ENCODE measurements around the gene HJURP. TPM values are rescaled to one million over a fixed set of nuclear protein-coding genes. Genes with fewer than 3 reads are reported as not detected.

The HJURP gene
- total RNA-seq, 1 donor from 2014 or later, result 50.5 TPM

DNA sequence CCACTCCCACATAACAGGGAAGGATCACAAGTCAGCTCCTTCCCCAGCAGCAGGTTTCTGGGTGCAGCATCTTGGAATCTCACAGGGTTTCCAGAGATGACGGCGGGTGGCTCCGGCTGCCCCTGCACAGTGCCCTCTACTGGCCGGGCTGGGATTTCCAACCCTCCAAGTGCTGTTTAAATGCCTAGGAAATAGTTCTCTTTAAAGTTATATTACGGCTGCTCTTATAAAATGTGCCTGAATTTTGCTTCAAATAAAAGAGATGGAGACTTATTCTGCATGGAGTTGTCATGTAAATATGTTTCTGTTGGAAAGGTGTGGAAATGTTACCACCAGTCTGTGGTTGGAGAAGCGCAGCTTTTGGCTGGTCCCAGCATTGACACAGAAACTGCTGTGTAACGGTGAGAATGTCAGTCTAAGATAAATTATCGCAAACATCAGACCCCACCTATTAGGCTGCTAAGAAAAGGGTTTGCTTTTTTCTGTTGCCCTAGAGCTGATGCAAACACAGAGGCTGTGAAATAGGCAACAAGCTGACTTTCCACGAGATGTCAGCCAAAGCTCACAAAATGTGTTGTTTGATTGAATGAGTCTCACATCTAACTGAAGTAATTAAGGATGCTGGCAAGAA is 3.3 kb upstream of the HJURP start:
- DNase-seq (ENCODE audit: low spot score), result peak; percentile 49
- H3K9me3 Mint-ChIP-seq, result no peaks in the 10 kb centered on the region
- intact Hi-C loops (cut with micrococcal nuclease), result no loop called here
- H3K36me3 Mint-ChIP-seq (ENCODE audit: low read depth), result peaks cover 18% of the 10 kb centered on the region
- peaks cover 7% of the 10 kb centered on the region for H3K27me3 Mint-ChIP-seq (ENCODE audit: low read depth)
- peaks cover 27% of the 10 kb centered on the region for H3K4me1 Mint-ChIP-seq (ENCODE audit: low read depth)
- H3K27ac Mint-ChIP-seq, result no peak overlapping the region
- no peak overlapping the region for H3K4me3 Mint-ChIP-seq (ENCODE audit: low read depth)

DNA sequence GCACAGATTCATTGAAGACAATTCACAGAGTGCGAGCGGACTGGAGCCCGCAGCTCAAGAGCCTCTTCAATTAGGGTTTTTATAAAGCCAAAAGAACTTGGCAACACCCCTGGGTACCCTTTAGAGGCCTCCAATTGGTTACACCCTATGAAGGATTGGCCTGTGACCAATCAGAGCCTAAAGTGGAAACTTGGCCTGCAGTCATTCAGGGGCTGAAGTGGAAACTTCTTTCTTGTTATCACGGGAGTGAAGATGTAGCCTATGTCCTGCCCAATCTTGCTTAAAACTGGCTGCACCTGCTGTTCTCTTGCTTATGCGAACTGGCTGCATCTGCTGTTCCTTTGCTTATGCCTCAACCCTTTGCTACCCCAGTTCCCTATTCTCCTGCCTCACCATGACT is 1.8 kb upstream of the HJURP start:
- peaks cover 7% of the 10 kb centered on the region for H3K27me3 Mint-ChIP-seq (ENCODE audit: low read depth)
- no peaks in the 10 kb centered on the region for H3K9me3 Mint-ChIP-seq
- no peak for DNase-seq (ENCODE audit: low spot score)
- intact Hi-C loops (cut with micrococcal nuclease), result no loop called here
- no peak overlapping the region for H3K27ac Mint-ChIP-seq
- peaks cover 29% of the 10 kb centered on the region for H3K36me3 Mint-ChIP-seq (ENCODE audit: low read depth)
- H3K4me1 Mint-ChIP-seq (ENCODE audit: low read depth), result peaks cover 40% of the 10 kb centered on the region
- no peak overlapping the region for H3K4me3 Mint-ChIP-seq (ENCODE audit: low read depth)

DNA sequence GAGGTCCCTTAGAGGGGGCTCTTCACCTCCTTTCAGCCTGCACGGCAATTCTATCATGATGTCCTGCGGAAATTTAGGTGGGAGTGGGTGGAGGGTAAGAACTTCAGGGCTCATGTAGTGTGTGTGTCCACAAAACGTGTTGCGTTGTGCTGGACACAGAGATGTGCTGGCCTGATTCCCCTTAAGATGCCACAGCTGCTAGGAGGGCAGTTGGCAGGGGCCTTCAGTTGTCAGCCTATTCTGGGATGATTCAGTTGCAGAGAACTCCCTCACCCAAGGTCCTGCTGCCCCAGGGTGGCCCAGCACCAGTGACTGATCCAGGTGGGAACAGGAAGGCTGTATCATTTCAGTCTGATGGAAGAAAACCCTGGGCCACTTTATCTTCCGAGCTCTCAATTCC is 1.0 kb upstream of the HJURP start:
- peak overlapping the region; percentile 97 for H3K4me3 Mint-ChIP-seq (ENCODE audit: low read depth)
- peaks cover 7% of the 10 kb centered on the region for H3K27me3 Mint-ChIP-seq (ENCODE audit: low read depth)
- peak overlapping the region; percentile 95 for H3K27ac Mint-ChIP-seq
- H3K4me1 Mint-ChIP-seq (ENCODE audit: low read depth), result peaks cover 45% of the 10 kb centered on the region
- no peaks in the 10 kb centered on the region for H3K9me3 Mint-ChIP-seq
- peaks cover 35% of the 10 kb centered on the region for H3K36me3 Mint-ChIP-seq (ENCODE audit: low read depth)
- intact Hi-C loops (cut with micrococcal nuclease), result no loop called here
- no peak for DNase-seq (ENCODE audit: low spot score)

DNA sequence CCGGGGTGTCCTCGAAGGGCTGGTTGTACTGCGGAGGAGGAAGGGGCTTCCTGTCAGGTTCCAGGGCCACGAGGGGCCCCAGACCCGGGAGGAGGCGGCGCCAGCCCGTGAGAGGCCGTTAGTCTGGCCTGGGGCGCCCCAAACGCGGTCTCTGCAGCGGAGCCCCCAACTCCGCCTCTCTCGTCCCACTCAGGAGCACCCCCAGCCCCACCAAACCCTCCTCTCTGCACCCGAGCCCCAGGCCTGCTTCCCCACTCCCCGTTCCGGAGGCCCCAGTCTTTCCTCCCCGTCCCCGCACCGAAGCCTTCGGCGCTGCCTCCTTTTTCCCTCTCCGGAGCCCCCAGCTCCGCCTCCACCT is 473 bp downstream of the HJURP start:
- Mint-ChIP-seq H3K27me3 (ENCODE audit: low read depth) (peaks cover 2% of the 10 kb centered on the region), H3K36me3 (ENCODE audit: low read depth) (peaks cover 50% of the 10 kb centered on the region), H3K9me3 (no peaks in the 10 kb centered on the region), H3K27ac (peak overlapping the region; percentile 95), H3K4me1 (ENCODE audit: low read depth) (peaks cover 50% of the 10 kb centered on the region), H3K4me3 (ENCODE audit: low read depth) (peak overlapping the region; percentile 97)
- intact Hi-C loops (cut with micrococcal nuclease), result loop anchor here (1.0 to 5.0 kb wide), 2 partner anchors 14 to 638 kb away; partner anchors contain the start of gene MSL3B
- no peak for DNase-seq (ENCODE audit: low spot score)

DNA sequence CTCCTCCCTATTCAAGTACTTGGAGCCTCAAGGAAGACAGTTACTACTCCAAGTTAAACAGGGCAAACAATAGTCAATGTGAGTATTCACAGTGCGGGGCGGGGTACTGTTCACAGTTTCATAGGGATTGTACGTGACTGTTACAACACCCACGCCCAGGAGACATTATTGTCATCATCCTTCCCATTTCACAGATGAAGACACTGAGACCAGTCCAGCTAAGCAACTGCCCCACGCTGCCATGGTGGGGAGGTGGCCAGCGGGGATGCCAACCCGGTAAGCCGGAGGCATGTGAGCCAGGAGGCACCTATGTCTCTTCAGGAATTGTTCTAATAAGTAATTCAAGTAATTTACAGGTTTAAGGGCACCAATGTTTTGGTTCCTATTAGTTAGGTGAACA is 982 bp downstream of the HJURP start:
- H3K4me3 Mint-ChIP-seq (ENCODE audit: low read depth), result peak overlapping the region; percentile 97
- H3K27me3 Mint-ChIP-seq (ENCODE audit: low read depth), result no peaks in the 10 kb centered on the region
- H3K36me3 Mint-ChIP-seq (ENCODE audit: low read depth), result peaks cover 55% of the 10 kb centered on the region
- peak overlapping the region; percentile 95 for H3K27ac Mint-ChIP-seq
- H3K4me1 Mint-ChIP-seq (ENCODE audit: low read depth), result peaks cover 55% of the 10 kb centered on the region
- intact Hi-C loops (cut with micrococcal nuclease), result loop anchor here (5.0 kb wide), 1 partner anchor 639 kb away; no protein-coding TSS in a partner anchor
- DNase-seq (ENCODE audit: low spot score), result no peak
- H3K9me3 Mint-ChIP-seq, result no peaks in the 10 kb centered on the region

DNA sequence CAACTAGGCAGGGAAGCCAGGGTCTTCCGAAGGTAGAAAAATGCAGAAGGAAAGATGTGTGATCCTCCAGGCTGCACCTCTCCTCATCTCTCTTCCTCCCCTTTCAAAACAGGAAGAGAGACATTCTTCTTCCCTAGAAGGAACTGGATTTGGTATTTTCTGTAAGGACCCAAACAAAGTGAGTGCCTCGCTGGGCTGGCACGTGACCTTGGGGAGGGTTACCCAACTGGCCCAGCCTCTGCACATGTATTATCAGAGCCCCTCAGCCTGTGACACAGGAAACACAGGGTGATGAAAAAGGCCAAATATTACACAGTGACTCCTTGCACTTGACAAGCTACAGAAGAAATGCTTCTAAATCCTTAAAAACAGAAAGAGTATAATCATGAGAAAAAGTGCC is 2.3 kb downstream of the HJURP start:
- no peak for DNase-seq (ENCODE audit: low spot score)
- no peak overlapping the region for H3K27ac Mint-ChIP-seq
- H3K27me3 Mint-ChIP-seq (ENCODE audit: low read depth), result no peaks in the 10 kb centered on the region
- intact Hi-C loops (cut with micrococcal nuclease), result loop anchor here (5.0 kb wide), 1 partner anchor 640 kb away; no protein-coding TSS in a partner anchor
- peak overlapping the region; percentile 97 for H3K4me3 Mint-ChIP-seq (ENCODE audit: low read depth)
- no peaks in the 10 kb centered on the region for H3K9me3 Mint-ChIP-seq
- H3K4me1 Mint-ChIP-seq (ENCODE audit: low read depth), result peaks cover 51% of the 10 kb centered on the region
- peaks cover 67% of the 10 kb centered on the region for H3K36me3 Mint-ChIP-seq (ENCODE audit: low read depth)

- Mint-ChIP-seq H3K4me1 (ENCODE audit: low read depth) (peaks cover 51% of the 10 kb centered on the region), H3K36me3 (ENCODE audit: low read depth) (peaks cover 75% of the 10 kb centered on the region), H3K27ac (no peak overlapping the region), H3K9me3 (no peaks in the 10 kb centered on the region), H3K4me3 (ENCODE audit: low read depth) (peak overlapping the region; percentile 13), H3K27me3 (ENCODE audit: low read depth) (no peaks in the 10 kb centered on the region)
- DNase-seq (ENCODE audit: low spot score), result no peak
- intact Hi-C loops (cut with micrococcal nuclease), result loop anchor here (5.0 kb wide), 1 partner anchor 641 kb away; no protein-coding TSS in a partner anchor
These were observed 3.2 kb downstream of the HJURP start for GRCh38 chr2:233851169-233851568.

- intact Hi-C loops (cut with micrococcal nuclease), result loop anchor here (5.0 kb wide), 1 partner anchor 642 kb away; no protein-coding TSS in a partner anchor
- Mint-ChIP-seq H3K9me3 (no peaks in the 10 kb centered on the region), H3K27me3 (ENCODE audit: low read depth) (no peaks in the 10 kb centered on the region), H3K4me3 (ENCODE audit: low read depth) (no peak overlapping the region), H3K4me1 (ENCODE audit: low read depth) (peaks cover 51% of the 10 kb centered on the region), H3K27ac (no peak overlapping the region), H3K36me3 (ENCODE audit: low read depth) (peaks cover 79% of the 10 kb centered on the region)
- DNase-seq (ENCODE audit: low spot score), result no peak
These were observed 3.6 kb downstream of the HJURP start for GRCh38 chr2:233850745-233851144.

DNA sequence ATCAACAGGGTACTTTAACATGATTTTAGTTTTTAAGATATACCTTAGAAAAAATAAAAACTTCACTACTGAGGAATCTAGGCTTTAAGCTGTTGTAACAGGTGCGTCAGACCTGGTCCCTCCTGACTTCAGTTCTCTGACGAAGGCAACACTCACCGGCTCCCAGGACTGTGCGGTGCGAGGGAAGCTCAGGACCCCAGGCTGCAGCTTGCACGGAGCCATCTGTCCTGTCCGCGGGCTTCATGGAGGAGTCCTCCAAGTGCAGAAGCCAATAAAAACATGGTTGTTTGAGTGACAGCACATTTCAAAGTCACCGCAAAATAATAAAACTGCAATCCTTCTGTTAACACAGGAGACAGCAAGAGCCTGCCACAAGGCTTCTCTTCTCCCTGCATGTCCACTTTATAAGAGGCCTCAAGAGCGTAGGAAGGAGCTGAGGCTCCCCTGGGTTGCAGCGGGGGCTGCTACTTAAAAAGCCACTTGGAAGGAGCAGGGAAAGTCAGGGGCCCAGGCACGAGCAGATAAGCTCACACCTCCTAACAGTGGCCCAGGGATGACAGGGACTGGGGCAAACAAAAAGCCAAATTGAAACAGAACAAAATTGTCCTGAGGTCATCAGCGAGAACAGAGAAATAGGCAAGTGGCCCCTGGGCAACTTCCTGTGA is 4.6 kb downstream of the HJURP start:
- H3K36me3 Mint-ChIP-seq (ENCODE audit: low read depth), result peaks cover 88% of the 10 kb centered on the region
- H3K4me3 Mint-ChIP-seq (ENCODE audit: low read depth), result no peak overlapping the region
- peaks cover 43% of the 10 kb centered on the region for H3K4me1 Mint-ChIP-seq (ENCODE audit: low read depth)
- no peak for DNase-seq (ENCODE audit: low spot score)
- H3K27ac Mint-ChIP-seq, result no peak overlapping the region
- H3K9me3 Mint-ChIP-seq, result no peaks in the 10 kb centered on the region
- intact Hi-C loops (cut with micrococcal nuclease), result loop anchor here (5.0 kb wide), 1 partner anchor 643 kb away; no protein-coding TSS in a partner anchor
- no peaks in the 10 kb centered on the region for H3K27me3 Mint-ChIP-seq (ENCODE audit: low read depth)

- peak overlapping the region; percentile 42 for H3K27ac Mint-ChIP-seq
- no peak overlapping the region for H3K4me3 Mint-ChIP-seq (ENCODE audit: low read depth)
- DNase-seq (ENCODE audit: low spot score), result no peak
- H3K27me3 Mint-ChIP-seq (ENCODE audit: low read depth), result no peaks in the 10 kb centered on the region
- H3K4me1 Mint-ChIP-seq (ENCODE audit: low read depth), result peaks cover 43% of the 10 kb centered on the region
- intact Hi-C loops (cut with micrococcal nuclease), result no loop called here
- H3K9me3 Mint-ChIP-seq, result no peaks in the 10 kb centered on the region
- peaks cover 95% of the 10 kb centered on the region for H3K36me3 Mint-ChIP-seq (ENCODE audit: low read depth)
These were observed 6.1 kb downstream of the HJURP start for GRCh38 chr2:233848276-233848675.

DNA sequence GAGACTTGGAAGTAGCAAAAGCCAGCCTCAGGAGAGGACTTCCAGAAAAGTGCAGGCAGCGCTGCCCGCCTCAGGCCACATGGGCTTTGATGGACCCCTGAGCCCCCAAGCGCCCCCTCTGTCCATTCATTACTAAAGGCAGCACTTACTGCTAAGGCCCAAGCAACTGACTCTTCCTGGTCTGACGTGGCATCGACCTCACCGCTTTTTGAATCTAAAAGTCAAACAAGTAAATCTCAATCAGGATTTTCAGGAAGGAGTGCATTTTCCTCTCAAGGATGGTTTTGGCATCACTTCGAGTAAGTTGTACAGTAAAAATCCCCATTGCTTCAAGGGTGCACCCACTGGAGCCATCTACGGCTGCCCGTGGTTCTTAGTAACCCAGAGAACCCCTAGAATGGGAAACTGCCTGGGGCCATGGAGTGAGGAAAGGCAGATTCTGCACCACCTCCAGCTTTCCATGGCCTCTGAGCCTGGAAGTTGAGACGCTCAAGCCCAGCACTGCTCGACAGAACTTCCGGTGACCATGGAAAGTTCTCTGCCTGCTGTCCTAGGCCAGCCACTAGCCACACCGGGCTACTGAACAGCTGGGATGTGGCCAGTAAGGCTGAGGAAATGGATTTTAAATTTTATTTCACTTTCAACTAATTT is 7.0 kb downstream of the HJURP start:
- intact Hi-C loops (cut with micrococcal nuclease), result no loop called here
- H3K27ac Mint-ChIP-seq, result no peak overlapping the region
- no peaks in the 10 kb centered on the region for H3K9me3 Mint-ChIP-seq
- peaks cover 35% of the 10 kb centered on the region for H3K4me1 Mint-ChIP-seq (ENCODE audit: low read depth)
- H3K27me3 Mint-ChIP-seq (ENCODE audit: low read depth), result no peaks in the 10 kb centered on the region
- no peak for DNase-seq (ENCODE audit: low spot score)
- peaks cover 95% of the 10 kb centered on the region for H3K36me3 Mint-ChIP-seq (ENCODE audit: low read depth)
- H3K4me3 Mint-ChIP-seq (ENCODE audit: low read depth), result no peak overlapping the region

DNA sequence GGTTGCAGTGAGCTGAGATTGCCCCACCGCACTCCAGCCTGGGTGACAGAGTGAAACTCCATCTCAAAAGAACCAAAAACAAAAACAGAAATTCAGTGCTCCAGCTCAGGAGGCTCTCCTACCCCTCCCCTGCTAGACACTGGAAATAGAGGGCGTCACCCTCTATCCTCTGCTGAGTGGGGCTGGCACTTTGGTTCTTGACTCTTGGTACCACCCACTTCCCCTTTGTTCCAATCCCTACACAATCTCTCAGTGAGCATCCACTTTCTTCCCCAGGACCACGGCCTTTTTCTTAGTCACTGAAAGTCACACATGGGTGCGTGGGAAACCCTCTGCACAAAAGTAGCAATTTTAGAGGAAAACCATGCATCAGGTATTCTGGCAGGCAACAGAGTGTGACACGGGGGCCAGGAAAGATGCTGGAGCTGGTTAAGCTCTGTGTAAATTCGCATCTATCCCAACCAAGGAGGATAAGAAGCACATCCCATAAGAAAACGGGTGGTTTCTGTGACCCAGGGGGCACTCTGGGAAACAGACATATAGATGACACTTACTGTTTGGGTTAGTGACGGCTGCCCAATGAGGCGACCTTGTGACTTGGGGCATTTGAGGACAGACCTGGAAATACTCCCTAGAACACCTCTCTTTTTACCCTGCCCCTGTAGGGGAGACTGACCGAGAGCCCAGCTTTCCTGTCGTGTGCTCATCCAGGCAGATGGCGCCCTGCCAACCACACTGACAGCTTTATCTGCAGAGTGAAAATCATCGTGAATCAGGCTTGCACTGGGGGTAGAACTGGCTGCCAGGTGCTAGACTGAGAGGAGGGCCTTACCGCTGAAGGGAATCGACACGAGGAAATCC is 7.7 kb downstream of the HJURP start:
- Mint-ChIP-seq H3K36me3 (ENCODE audit: low read depth) (peaks cover 95% of the 10 kb centered on the region), H3K27ac (no peak overlapping the region), H3K4me1 (ENCODE audit: low read depth) (peaks cover 32% of the 10 kb centered on the region), H3K4me3 (ENCODE audit: low read depth) (no peak overlapping the region), H3K27me3 (ENCODE audit: low read depth) (no peaks in the 10 kb centered on the region), H3K9me3 (no peaks in the 10 kb centered on the region)
- DNase-seq (ENCODE audit: low spot score), result no peak
- intact Hi-C loops (cut with micrococcal nuclease), result no loop called here

Data from activated T-helper 2 cell treated with anti-CD3 and anti-CD28 coated beads, Interferon-gamma antibody, Interleukin-2, Interleukin-4, amounts not matched to agents 10 μg/mL and 5 μg/mL and 100 μg/mL, durations not matched to agents 14 hours and 24 hours and 36 hours (primary cell).